Measurements from ENCODE around the gene RNF214.
A peak's percentile ranks its signal among the peaks of the same experiment; 100 is the strongest.

The RNF214 gene

DNA sequence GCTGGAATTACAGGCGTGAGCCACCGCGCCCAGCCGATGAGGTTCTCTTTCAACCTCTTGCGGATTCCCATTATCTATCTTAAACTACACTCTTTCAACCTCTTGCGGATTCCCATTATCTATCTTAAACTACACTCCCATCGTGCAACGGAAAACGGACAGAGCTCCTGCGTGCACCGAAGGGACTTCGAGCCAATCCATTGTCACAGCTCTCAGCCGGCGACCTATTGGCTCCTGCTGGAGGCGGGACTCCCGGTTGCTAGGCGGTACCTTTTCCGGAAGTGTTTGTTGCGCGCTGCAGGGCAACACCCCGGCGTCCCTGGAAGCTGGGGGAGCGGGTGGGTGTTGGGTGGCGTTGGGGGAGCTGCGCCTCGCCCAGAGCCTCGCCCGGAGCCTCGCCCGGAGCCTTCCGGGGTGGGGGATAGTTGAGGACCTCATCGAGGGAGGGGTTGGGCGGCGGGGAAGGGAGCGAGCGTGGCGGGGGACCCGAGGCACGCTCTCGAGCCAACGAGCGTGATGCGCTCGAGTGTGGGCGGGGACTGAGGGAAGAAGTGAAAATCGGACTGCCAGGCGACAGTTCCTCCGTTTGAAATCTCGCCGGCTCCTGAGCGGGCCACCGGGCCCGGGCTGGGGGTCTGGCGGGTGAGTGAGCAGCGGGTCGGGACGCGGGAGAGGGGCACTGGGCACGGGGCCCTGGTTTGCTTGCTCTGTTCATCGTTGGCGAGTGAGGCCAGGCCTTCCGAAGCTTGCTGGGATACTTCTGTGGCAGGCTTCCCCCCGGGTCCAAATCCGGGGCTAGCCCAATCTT lies 95.3 kb downstream of the RNF214 start, which contains the start of gene CEP164:
Gene CEP164 (plus strand): TSS at position 288 of the 808 bp plus-strand sequence. CDS start 10,733 bp downstream, outside the sequence.
- no peaks in the 10 kb centered on the region for H3K27me3 ChIP-seq (ENCODE audit: control insufficient read depth, insufficient read depth, low read length)
- peak within 1 kb of the TSS; percentile 71 for H3K27ac ChIP-seq (ENCODE audit: low read depth, low read length)
- peak within 1 kb of the TSS; percentile 83 for H3K4me3 ChIP-seq (ENCODE audit: low read depth, low read length)
- no peaks in the 10 kb centered on the region for H3K9me3 ChIP-seq (ENCODE audit: control insufficient read depth, insufficient read depth, low read depth, low read length)
- H3K9ac ChIP-seq (ENCODE audit: low read length), result peak within 1 kb of the TSS; percentile 61
- H3K36me3 ChIP-seq (ENCODE audit: control insufficient read depth, insufficient read depth, low read length), result no peaks in the 10 kb centered on the region
- H3K4me1 ChIP-seq (ENCODE audit: control insufficient read depth, insufficient read depth, low read length), result peaks cover 7% of the 10 kb centered on the region

DNA sequence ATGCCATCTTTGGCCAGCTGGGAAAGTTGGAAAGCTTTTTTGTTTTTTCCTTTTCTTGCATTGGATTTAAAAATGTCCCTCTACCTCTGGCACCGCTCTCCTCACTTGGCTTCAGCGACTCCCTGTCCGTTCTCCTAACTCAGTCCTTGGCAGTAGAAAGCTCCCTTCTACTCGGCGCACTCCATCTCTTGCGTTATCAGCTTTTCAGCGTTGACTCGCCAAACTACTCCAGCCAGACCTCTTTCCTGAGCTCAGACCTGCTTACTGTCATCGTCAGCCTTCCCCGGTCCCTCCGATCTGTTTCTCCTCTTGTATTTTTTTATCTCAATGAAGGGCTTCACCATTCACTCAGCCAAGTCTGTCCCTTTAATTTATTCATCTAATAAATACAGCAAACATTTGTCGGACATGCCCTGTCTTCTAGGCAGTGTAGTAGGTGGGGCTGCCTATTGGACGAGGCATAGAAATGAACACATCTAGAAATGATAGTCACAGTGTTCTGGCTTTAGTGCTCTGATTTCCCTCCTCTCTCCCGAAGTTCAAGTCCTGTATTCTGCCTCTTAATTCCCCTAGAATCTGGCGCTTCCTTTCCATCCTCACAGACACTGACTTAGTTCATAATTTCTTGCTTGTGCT lies 96.0 kb downstream of the RNF214 start:
- H3K27ac ChIP-seq (ENCODE audit: low read depth, low read length), result no peak overlapping the region
- no peaks in the 10 kb centered on the region for H3K9me3 ChIP-seq (ENCODE audit: control insufficient read depth, insufficient read depth, low read depth, low read length)
- no peaks in the 10 kb centered on the region for H3K36me3 ChIP-seq (ENCODE audit: control insufficient read depth, insufficient read depth, low read length)
- H3K9ac ChIP-seq (ENCODE audit: low read length), result peak overlapping the region; percentile 61
- peaks cover 7% of the 10 kb centered on the region for H3K4me1 ChIP-seq (ENCODE audit: control insufficient read depth, insufficient read depth, low read length)
- peak overlapping the region; percentile 83 for H3K4me3 ChIP-seq (ENCODE audit: low read depth, low read length)
- no peaks in the 10 kb centered on the region for H3K27me3 ChIP-seq (ENCODE audit: control insufficient read depth, insufficient read depth, low read length)

DNA sequence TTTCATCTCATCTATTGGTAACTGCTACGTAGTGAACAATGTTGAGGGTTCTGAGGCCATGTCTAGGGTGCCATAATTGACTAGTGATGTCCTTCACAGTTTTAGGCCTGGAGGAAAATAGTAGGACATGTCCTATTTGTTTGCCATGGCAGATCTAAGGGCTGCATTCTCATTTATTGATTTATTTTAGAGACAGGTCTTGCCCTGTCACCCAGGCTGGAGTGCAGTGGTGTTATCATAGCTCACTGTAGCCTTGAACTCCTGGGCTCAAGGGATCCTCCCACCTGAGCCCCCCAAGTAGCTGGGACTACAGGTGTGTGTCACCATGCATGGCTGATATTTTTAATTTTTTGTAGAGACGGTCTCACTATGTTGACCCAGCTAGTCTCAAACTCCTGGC lies 100.4 kb downstream of the RNF214 start:
- Histone ChIP-seq H3K36me3 (ENCODE audit: control insufficient read depth, insufficient read depth, low read length) (0 out of 2 replicates have a peak, but pooled peaks cover 4% of the 10 kb centered on the region), H3K27me3 (ENCODE audit: control insufficient read depth, insufficient read depth, low read length) (no peaks in the 10 kb centered on the region), H3K9ac (ENCODE audit: low read length) (no peak overlapping the region), H3K4me3 (ENCODE audit: low read depth, low read length) (no peak overlapping the region), H3K27ac (ENCODE audit: low read depth, low read length) (no peak overlapping the region), H3K9me3 (ENCODE audit: control insufficient read depth, insufficient read depth, low read depth, low read length) (no peaks in the 10 kb centered on the region), H3K4me1 (ENCODE audit: control insufficient read depth, insufficient read depth, low read length) (peaks cover 7% of the 10 kb centered on the region)

DNA sequence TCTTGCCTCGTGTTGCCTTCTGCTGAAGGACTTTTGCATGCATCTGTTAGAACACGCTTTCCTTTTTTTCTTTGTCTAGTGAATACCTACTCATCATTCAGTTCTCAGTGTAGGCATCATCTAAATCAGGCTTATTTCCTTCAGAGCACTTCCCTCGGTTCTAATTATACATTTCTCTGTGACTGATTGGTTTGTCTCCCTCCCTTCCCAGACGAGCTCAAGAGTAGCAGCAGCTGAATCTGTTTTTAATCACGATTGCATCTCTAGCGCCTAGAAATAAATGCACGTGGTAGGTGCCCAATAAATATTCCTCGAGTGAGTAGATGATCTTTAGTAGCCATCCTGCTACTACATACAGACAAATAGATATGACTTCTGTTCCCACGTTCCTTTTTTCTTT lies 101.4 kb downstream of the RNF214 start:
- no peaks in the 10 kb centered on the region for H3K9me3 ChIP-seq (ENCODE audit: control insufficient read depth, insufficient read depth, low read depth, low read length)
- no peak overlapping the region for H3K9ac ChIP-seq (ENCODE audit: low read length)
- 0 out of 2 replicates have a peak, but pooled peaks cover 4% of the 10 kb centered on the region for H3K36me3 ChIP-seq (ENCODE audit: control insufficient read depth, insufficient read depth, low read length)
- H3K4me3 ChIP-seq (ENCODE audit: low read depth, low read length), result no peak overlapping the region
- H3K27ac ChIP-seq (ENCODE audit: low read depth, low read length), result no peak overlapping the region
- peaks cover under 1% of the 10 kb centered on the region; the same call in 1 of the 2 replicates for H3K4me1 ChIP-seq (ENCODE audit: control insufficient read depth, insufficient read depth, low read length)
- H3K27me3 ChIP-seq (ENCODE audit: control insufficient read depth, insufficient read depth, low read length), result no peaks in the 10 kb centered on the region

DNA sequence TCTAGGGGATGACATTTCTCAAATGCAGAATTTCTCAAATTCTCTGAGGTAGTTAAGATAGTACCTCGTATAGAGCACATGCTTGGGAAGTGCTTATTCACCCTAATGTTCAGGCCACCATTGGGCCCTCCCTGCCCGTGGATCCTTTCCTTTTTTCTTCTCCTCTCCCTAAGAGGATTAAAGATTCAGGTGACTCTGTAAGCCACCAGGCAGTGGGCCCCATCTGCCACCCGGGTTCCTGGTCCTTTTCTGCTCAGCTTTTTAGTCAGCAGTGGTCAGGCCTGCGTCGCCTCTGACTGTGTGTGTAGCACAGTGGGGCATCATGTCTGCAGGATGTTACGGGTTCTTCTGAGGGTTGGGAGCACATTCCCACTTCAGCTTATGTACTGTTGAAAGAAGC lies 102.4 kb downstream of the RNF214 start:
- Histone ChIP-seq H3K4me1 (ENCODE audit: control insufficient read depth, insufficient read depth, low read length) (no peaks in the 10 kb centered on the region), H3K36me3 (ENCODE audit: control insufficient read depth, insufficient read depth, low read length) (0 out of 2 replicates have a peak, but pooled peaks cover 8% of the 10 kb centered on the region), H3K9ac (ENCODE audit: low read length) (no peak overlapping the region), H3K27me3 (ENCODE audit: control insufficient read depth, insufficient read depth, low read length) (no peaks in the 10 kb centered on the region), H3K9me3 (ENCODE audit: control insufficient read depth, insufficient read depth, low read depth, low read length) (no peaks in the 10 kb centered on the region), H3K4me3 (ENCODE audit: low read depth, low read length) (no peak overlapping the region), H3K27ac (ENCODE audit: low read depth, low read length) (no peak overlapping the region)

DNA sequence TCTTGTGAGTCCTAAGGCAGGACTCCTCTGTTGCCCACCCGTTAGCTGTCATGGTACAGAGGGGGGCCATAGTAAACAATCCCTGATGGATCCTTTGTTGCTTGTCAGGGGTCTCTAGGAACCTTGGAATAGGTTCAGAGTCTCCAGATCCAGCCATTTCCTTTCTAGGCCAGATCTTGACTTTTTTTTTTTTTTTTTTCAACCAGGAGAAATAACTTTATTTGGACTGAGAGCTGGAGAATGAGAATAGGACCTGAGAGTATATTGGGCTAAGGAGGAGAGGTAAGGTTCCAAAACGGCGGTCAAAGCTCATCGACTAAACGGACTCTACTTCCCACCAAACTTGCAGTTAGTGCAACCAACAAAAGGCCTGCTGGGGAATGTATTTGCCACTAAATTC lies 102.9 kb downstream of the RNF214 start:
- no peak overlapping the region for H3K9ac ChIP-seq (ENCODE audit: low read length)
- no peak overlapping the region for H3K27ac ChIP-seq (ENCODE audit: low read depth, low read length)
- H3K36me3 ChIP-seq (ENCODE audit: control insufficient read depth, insufficient read depth, low read length), result peaks cover 13% of the 10 kb centered on the region; the same call in 1 of the 2 replicates
- H3K4me3 ChIP-seq (ENCODE audit: low read depth, low read length), result no peak overlapping the region
- H3K27me3 ChIP-seq (ENCODE audit: control insufficient read depth, insufficient read depth, low read length), result no peaks in the 10 kb centered on the region
- no peaks in the 10 kb centered on the region for H3K4me1 ChIP-seq (ENCODE audit: control insufficient read depth, insufficient read depth, low read length)
- H3K9me3 ChIP-seq (ENCODE audit: control insufficient read depth, insufficient read depth, low read depth, low read length), result no peaks in the 10 kb centered on the region

All from HUES6 (cell line).